ENCODE results near the gene FBXW11.

Gene FBXW11

GRCh38 chr5:171842777-171843328, 163.6 kb downstream of the FBXW11 start:
- TF ChIP-seq ZNF384 (IDR thresholded peaks at IDR 0.05): no peak
- TF ChIP-seq CTBP1 (IDR thresholded peaks at IDR 0.05; ENCODE audit: borderline replicate concordance): no peak
- no peak for TF ChIP-seq ARNT (IDR thresholded peaks at IDR 0.05)
- TF ChIP-seq TARDBP (IDR thresholded peaks at IDR 0.05): no peak
- TF ChIP-seq L3MBTL2 (conservative IDR thresholded peaks at IDR 0.05): no peak
- no peak for TF ChIP-seq NFRKB (IDR thresholded peaks at IDR 0.05)
- TF ChIP-seq FOXK2 (IDR thresholded peaks at IDR 0.05): no peak
- TF ChIP-seq SUZ12 (IDR thresholded peaks at IDR 0.05): no peak
- no peak for TF ChIP-seq ELF4 (IDR thresholded peaks at IDR 0.05)
- no peak for TF ChIP-seq PKNOX1 (IDR thresholded peaks at IDR 0.05)
- no peak for TF ChIP-seq LEF1 (IDR thresholded peaks at IDR 0.05; ENCODE audit: borderline replicate concordance)
- TF ChIP-seq FOXA1 (IDR thresholded peaks at IDR 0.05): no peak
- POLR2A ChIA-PET: no interaction called here
- no peak for DNase-seq (ENCODE audit: extremely low spot score)

DNA sequence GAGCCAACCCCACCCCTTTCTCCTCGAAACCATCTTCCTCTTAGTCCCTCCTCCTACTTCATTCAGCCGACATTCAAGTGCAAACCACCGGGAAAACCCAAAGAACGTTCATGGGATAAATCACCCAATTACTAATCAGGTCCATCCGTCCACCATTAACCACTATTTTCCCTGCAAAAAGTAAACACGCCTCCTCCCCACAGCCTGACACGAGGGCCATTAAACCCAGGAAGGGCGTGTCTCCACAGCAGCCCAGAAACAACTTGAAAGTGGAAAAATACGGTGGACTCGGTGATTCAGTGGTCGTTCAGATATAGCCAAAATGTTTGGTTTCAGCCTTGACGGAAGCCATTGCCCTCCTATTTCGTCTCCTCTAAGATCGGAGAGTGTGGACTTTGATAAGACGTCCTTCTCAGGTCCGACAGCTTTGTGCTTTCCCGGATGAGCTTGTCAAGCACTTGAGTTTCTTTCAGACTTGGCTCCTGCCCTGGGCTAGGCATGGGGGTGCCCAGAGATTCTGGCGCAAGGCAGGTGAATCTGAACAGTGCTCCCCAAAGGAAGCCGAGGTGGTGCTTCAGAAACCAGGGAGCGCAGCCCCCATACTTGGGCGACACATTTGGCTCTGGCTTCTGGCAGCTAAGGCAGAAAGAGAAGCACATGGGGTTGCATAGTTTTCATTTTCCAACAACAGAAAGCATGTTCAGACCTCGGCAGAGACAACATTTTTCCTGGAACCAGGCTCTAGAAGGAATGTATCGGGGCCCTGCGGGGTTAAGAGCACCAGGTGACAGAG, 164.3 kb downstream of the FBXW11 start:
- DNase-seq (ENCODE audit: extremely low spot score): no peak
- POLR2A ChIA-PET: no interaction called here
- TF ChIP-seq L3MBTL2 (conservative IDR thresholded peaks at IDR 0.05) (no peak), SP1 (IDR thresholded peaks at IDR 0.05) (no peak), BHLHE40 (IDR thresholded peaks at IDR 0.05; ENCODE audit: borderline replicate concordance) (no peak), ARNT (IDR thresholded peaks at IDR 0.05) (no peak), PKNOX1 (IDR thresholded peaks at IDR 0.05) (no peak), ELF4 (IDR thresholded peaks at IDR 0.05) (no peak), LEF1 (IDR thresholded peaks at IDR 0.05; ENCODE audit: borderline replicate concordance) (no peak), SUZ12 (IDR thresholded peaks at IDR 0.05) (no peak), ZNF384 (IDR thresholded peaks at IDR 0.05) (no peak), NFRKB (IDR thresholded peaks at IDR 0.05) (no peak), FOXA1 (IDR thresholded peaks at IDR 0.05) (no peak), TARDBP (IDR thresholded peaks at IDR 0.05) (no peak), FOXM1 (IDR thresholded peaks at IDR 0.05; ENCODE audit: borderline replicate concordance) (no peak), HDGF (IDR thresholded peaks at IDR 0.05; ENCODE audit: borderline replicate concordance) (no peak), FOXK2 (IDR thresholded peaks at IDR 0.05) (no peak), CTBP1 (IDR thresholded peaks at IDR 0.05; ENCODE audit: borderline replicate concordance) (no peak)
- CTCF ChIA-PET: no interaction called here

More at GRCh38 chr5:171842777-171843328, 163.6 kb downstream of the FBXW11 start:
- CTCF ChIA-PET: no interaction called here

- ChIA-PET CTCF (interaction anchor here (0.7 kb wide), 1 partner anchor 19 kb away, joined by 3 read pairs; no protein-coding TSS in a partner anchor), POLR2A (no interaction called here)
- no peak for DNase-seq (ENCODE audit: extremely low spot score)
- no peak for TF ChIP-seq ELF4 (IDR thresholded peaks at IDR 0.05)
- no peak for TF ChIP-seq TARDBP (IDR thresholded peaks at IDR 0.05)
- no peak for TF ChIP-seq L3MBTL2 (conservative IDR thresholded peaks at IDR 0.05)
- no peak for TF ChIP-seq BHLHE40 (IDR thresholded peaks at IDR 0.05; ENCODE audit: borderline replicate concordance)
- no peak for TF ChIP-seq NFRKB (IDR thresholded peaks at IDR 0.05)
- TF ChIP-seq ZNF384 (IDR thresholded peaks at IDR 0.05): no peak
- no peak for TF ChIP-seq FOXA1 (IDR thresholded peaks at IDR 0.05)
- TF ChIP-seq ARNT (IDR thresholded peaks at IDR 0.05): no peak
- no peak for TF ChIP-seq SUZ12 (IDR thresholded peaks at IDR 0.05)
- TF ChIP-seq SP1 (IDR thresholded peaks at IDR 0.05): no peak
- TF ChIP-seq HDGF (IDR thresholded peaks at IDR 0.05; ENCODE audit: borderline replicate concordance): no peak
- TF ChIP-seq CTBP1 (IDR thresholded peaks at IDR 0.05; ENCODE audit: borderline replicate concordance): no peak
- no peak for TF ChIP-seq LEF1 (IDR thresholded peaks at IDR 0.05; ENCODE audit: borderline replicate concordance)
- TF ChIP-seq PKNOX1 (IDR thresholded peaks at IDR 0.05): no peak
- TF ChIP-seq FOXM1 (IDR thresholded peaks at IDR 0.05; ENCODE audit: borderline replicate concordance): no peak
- TF ChIP-seq FOXK2 (IDR thresholded peaks at IDR 0.05): no peak
Observed at GRCh38 chr5:171840711-171841522, 165.5 kb downstream of the FBXW11 start.

GRCh38 chr5:171840066-171840465, 166.4 kb downstream of the FBXW11 start:
- DNase-seq (ENCODE audit: extremely low spot score): peak; percentile 36
- POLR2A ChIA-PET: no interaction called here
- TF ChIP-seq PKNOX1 (IDR thresholded peaks at IDR 0.05) (no peak), ELF4 (IDR thresholded peaks at IDR 0.05) (no peak), FOXA1 (IDR thresholded peaks at IDR 0.05) (no peak), ZNF384 (IDR thresholded peaks at IDR 0.05) (no peak), ARNT (IDR thresholded peaks at IDR 0.05) (no peak), SP1 (IDR thresholded peaks at IDR 0.05) (no peak), HDGF (IDR thresholded peaks at IDR 0.05; ENCODE audit: borderline replicate concordance) (no peak), NFRKB (IDR thresholded peaks at IDR 0.05) (no peak), FOXM1 (IDR thresholded peaks at IDR 0.05; ENCODE audit: borderline replicate concordance) (no peak), CTBP1 (IDR thresholded peaks at IDR 0.05; ENCODE audit: borderline replicate concordance) (no peak), BHLHE40 (IDR thresholded peaks at IDR 0.05; ENCODE audit: borderline replicate concordance) (no peak), L3MBTL2 (conservative IDR thresholded peaks at IDR 0.05) (no peak), LEF1 (IDR thresholded peaks at IDR 0.05; ENCODE audit: borderline replicate concordance) (no peak)
- CTCF ChIA-PET: interaction anchor here (0.6 kb wide), 1 partner anchor 362 kb away, joined by 3 read pairs; no protein-coding TSS in a partner anchor
